Right cardiac atrium (tissue), 5 donors: Measurements from ENCODE around the gene MALSU1. TPM values are rescaled to one million over a fixed set of nuclear protein-coding genes. Genes with fewer than 3 reads are reported as not detected.

Source experiments
- ATAC-seq, 2 donors: fragments of 200-7000 bp; cut with Tn5 transposase; one replicate each; pipeline versions ENCODE4 v1.8.0 to v1.9.1; 2020; ENCODE audit warnings: moderate library complexity in 2 of 2, mild to moderate bottlenecking in 1 of 2
- DNase-seq, 3 donors: peaks; one replicate each; pipeline ENCODE4 v3.0.0-alpha.2; 2020
- H3K27ac ChIP-seq: one replicate; pipeline ENCODE4 v1.5.1; 2013; ENCODE audit warnings: mild to moderate bottlenecking, low read length, control low read depth, moderate library complexity
- H3K27me3 ChIP-seq: one replicate; pipeline ENCODE4 v1.6.1; 2013; ENCODE audit not compliant: control insufficient read depth, insufficient read depth
- H3K4me1 ChIP-seq: one replicate; pipeline ENCODE4 v1.6.1; 2013; ENCODE audit warnings: low read length; ENCODE audit not compliant: control insufficient read depth, insufficient read depth
- H3K4me3 ChIP-seq: one replicate; pipeline ENCODE4 v1.5.1; 2013; ENCODE audit warnings: low read length, control low read depth
- H3K9me3 ChIP-seq: one replicate; pipeline ENCODE4 v1.6.1; 2013; ENCODE audit warnings: low read length; ENCODE audit not compliant: control insufficient read depth
- whole genome bisulfite sequencing: extraction: QIAGEN DNeasy Blood & Tissue Kit; methylation state at CpG from one replicate; pipeline ENCODE4 v1.1.7; 2013; 5-methylcytosine and 5-hydroxymethylcytosine counted together
- intact Hi-C, 4 donors: fragments of 100-400 bp; cut with DNase I; formaldehyde crosslinking; loops; one replicate each; pipeline versions ENCODE4 v1.11.0 to v1.14.0; 2022 to 2023
- polyA plus RNA-seq: library from polyadenylated mRNA; stranded (reverse); fragments of 200-250 nt; gene quantifications from one replicate; pipeline ENCODE4 v1.2.3, GENCODE V29; 2013
- total RNA-seq, 4 donors: library from RNA; stranded (reverse); fragmentation: NEBNext Ultra II Directional; extraction: Animal tissue kit (Norgen Biotek cat#: 25700); gene quantifications; one replicate each; pipeline ENCODE4 v1.2.1, GENCODE V29; 2021
- donor health status: healthy with polysubstance abuse.
- donor health status: DM: no; HTN: yes; CAD: no.
- donor health status: DM: no; HTN: no; CAD: no.
- donor health status: DM: no; HTN: yes; CAD: no; lungs with severe emphysema.
- donor health status: DM: yes; HTN: yes; CAD: no.

The MALSU1 gene
- total and polyA plus RNA-seq, 5 donors = 64.6 to 80.7 (median 68.4) TPM

- Histone ChIP-seq H3K9me3 (no peaks in the 10 kb centered on the region), H3K27ac (no peak overlapping the region), H3K27me3 (no peaks in the 10 kb centered on the region), H3K4me1 (peaks cover 2% of the 10 kb centered on the region), H3K4me3 (no peak overlapping the region)
- intact Hi-C loops = no loop called here
- DNase-seq = no peak
- no peak for ATAC-seq
- WGBS = 75% methylated on average over 8 of the region's 8 CpGs
Observed at GRCh38 chr7:23347682-23348180, 48.6 kb downstream of the MALSU1 start.

GRCh38 chr7:23349484-23350157 is 50.5 kb downstream of the MALSU1 start:
- Histone ChIP-seq H3K4me1 (peaks cover 2% of the 10 kb centered on the region), H3K27me3 (no peaks in the 10 kb centered on the region), H3K27ac (no peak overlapping the region), H3K4me3 (no peak overlapping the region), H3K9me3 (no peaks in the 10 kb centered on the region)
- ATAC-seq (no peak), DNase-seq (no peak)
- intact Hi-C loops = no loop called here
- WGBS = 43% methylated on average over 7 of the region's 7 CpGs

- H3K9me3 ChIP-seq = no peaks in the 10 kb centered on the region
- WGBS = 91% methylated on average over 2 of the region's 2 CpGs
- H3K4me1 ChIP-seq = peaks cover 2% of the 10 kb centered on the region
- intact Hi-C loops = no loop called here
- no peak overlapping the region for H3K27ac ChIP-seq
- H3K27me3 ChIP-seq = no peaks in the 10 kb centered on the region
- no peak overlapping the region for H3K4me3 ChIP-seq
- no peak for DNase-seq
- ATAC-seq = no peak
Observed at GRCh38 chr7:23350466-23350865, 51.3 kb downstream of the MALSU1 start.

- DNase-seq (no peak), ATAC-seq (no peak)
- peaks cover 2% of the 10 kb centered on the region for H3K4me1 ChIP-seq
- no peak overlapping the region for H3K4me3 ChIP-seq
- H3K27me3 ChIP-seq = no peaks in the 10 kb centered on the region
- no peaks in the 10 kb centered on the region for H3K9me3 ChIP-seq
- WGBS = 95% methylated on average over 5 of the region's 5 CpGs
- no peak overlapping the region for H3K27ac ChIP-seq
- intact Hi-C loops = no loop called here
Observed at GRCh38 chr7:23353172-23353571, 54.0 kb downstream of the MALSU1 start.

- Histone ChIP-seq H3K4me3 (no peak overlapping the region), H3K27me3 (no peaks in the 10 kb centered on the region), H3K9me3 (no peaks in the 10 kb centered on the region), H3K27ac (no peak overlapping the region), H3K4me1 (no peaks in the 10 kb centered on the region)
- no peak for ATAC-seq
- intact Hi-C loops = no loop called here
- DNase-seq = no peak
- 61% methylated on average over 3 of the region's 3 CpGs for WGBS
Observed at GRCh38 chr7:23356168-23356567, 57.0 kb downstream of the MALSU1 start.

GRCh38 chr7:23356726-23357125 is 57.6 kb downstream of the MALSU1 start:
- Histone ChIP-seq H3K9me3 (no peaks in the 10 kb centered on the region), H3K4me1 (no peaks in the 10 kb centered on the region), H3K27ac (no peak overlapping the region), H3K27me3 (no peaks in the 10 kb centered on the region), H3K4me3 (no peak overlapping the region)
- DNase-seq (no peak), ATAC-seq (no peak)
- intact Hi-C loops = no loop called here
- 84% methylated on average over 3 of the region's 3 CpGs for WGBS

GRCh38 chr7:23357190-23358093 is 58.3 kb downstream of the MALSU1 start:
- H3K4me1 ChIP-seq = no peaks in the 10 kb centered on the region
- intact Hi-C loops = no loop called here
- no peak overlapping the region for H3K4me3 ChIP-seq
- WGBS = 34% methylated on average over 6 of the region's 6 CpGs
- H3K9me3 ChIP-seq = no peaks in the 10 kb centered on the region
- H3K27me3 ChIP-seq = no peaks in the 10 kb centered on the region
- DNase-seq (no peak), ATAC-seq (no peak)
- no peak overlapping the region for H3K27ac ChIP-seq

GRCh38 chr7:23358152-23358674 is 59.1 kb downstream of the MALSU1 start:
- H3K4me1 ChIP-seq = no peaks in the 10 kb centered on the region
- no peak overlapping the region for H3K4me3 ChIP-seq
- H3K27me3 ChIP-seq = no peaks in the 10 kb centered on the region
- intact Hi-C loops = no loop called here
- 97% methylated on average over 2 of the region's 2 CpGs for WGBS
- no peak overlapping the region for H3K27ac ChIP-seq
- H3K9me3 ChIP-seq = no peaks in the 10 kb centered on the region
- no peak for ATAC-seq
- no peak for DNase-seq

Other genes starting within 250 kb of the MALSU1 start
- 100 to 1,000 TPM in 1 of 4 donors, 10 to 100 TPM in 3; 68.8 to 106 (median 83.2) TPM for gene KLHL7, start 193.6 kb upstream of the MALSU1 start, total RNA-seq
- 61.7 TPM for gene KLHL7, start 193.6 kb upstream of the MALSU1 start, polyA plus RNA-seq
- gene NUP42, start 117.3 kb upstream of the MALSU1 start, total RNA-seq = 10 to 100 TPM; 19.4 to 24.7 (median 21.1) TPM
- gene NUP42, start 117.3 kb upstream of the MALSU1 start, polyA plus RNA-seq = 22.1 TPM
- 100 to 1,000 TPM; 130 to 246 (median 191) TPM for gene GPNMB, start 52.6 kb upstream of the MALSU1 start, total RNA-seq
- 113 TPM for gene GPNMB, start 52.6 kb upstream of the MALSU1 start, polyA plus RNA-seq
- gene IGF2BP3, start 171.2 kb downstream of the MALSU1 start, total RNA-seq = under 1 TPM in 2 of 4 donors, not detected in 2; 0.14 to 0.22 TPM
- gene IGF2BP3, start 171.2 kb downstream of the MALSU1 start, polyA plus RNA-seq = 0.02 TPM
- 10 to 100 TPM; 31.9 to 52.1 (median 42.7) TPM for gene TRA2A, start 232.6 kb downstream of the MALSU1 start, total RNA-seq
- gene TRA2A, start 232.6 kb downstream of the MALSU1 start, polyA plus RNA-seq = 38.9 TPM